ENCODE data around the gene MARCHF5.
A peak's percentile ranks its signal among the peaks of the same experiment; 100 is the strongest.

MARCHF5 gene

DNA sequence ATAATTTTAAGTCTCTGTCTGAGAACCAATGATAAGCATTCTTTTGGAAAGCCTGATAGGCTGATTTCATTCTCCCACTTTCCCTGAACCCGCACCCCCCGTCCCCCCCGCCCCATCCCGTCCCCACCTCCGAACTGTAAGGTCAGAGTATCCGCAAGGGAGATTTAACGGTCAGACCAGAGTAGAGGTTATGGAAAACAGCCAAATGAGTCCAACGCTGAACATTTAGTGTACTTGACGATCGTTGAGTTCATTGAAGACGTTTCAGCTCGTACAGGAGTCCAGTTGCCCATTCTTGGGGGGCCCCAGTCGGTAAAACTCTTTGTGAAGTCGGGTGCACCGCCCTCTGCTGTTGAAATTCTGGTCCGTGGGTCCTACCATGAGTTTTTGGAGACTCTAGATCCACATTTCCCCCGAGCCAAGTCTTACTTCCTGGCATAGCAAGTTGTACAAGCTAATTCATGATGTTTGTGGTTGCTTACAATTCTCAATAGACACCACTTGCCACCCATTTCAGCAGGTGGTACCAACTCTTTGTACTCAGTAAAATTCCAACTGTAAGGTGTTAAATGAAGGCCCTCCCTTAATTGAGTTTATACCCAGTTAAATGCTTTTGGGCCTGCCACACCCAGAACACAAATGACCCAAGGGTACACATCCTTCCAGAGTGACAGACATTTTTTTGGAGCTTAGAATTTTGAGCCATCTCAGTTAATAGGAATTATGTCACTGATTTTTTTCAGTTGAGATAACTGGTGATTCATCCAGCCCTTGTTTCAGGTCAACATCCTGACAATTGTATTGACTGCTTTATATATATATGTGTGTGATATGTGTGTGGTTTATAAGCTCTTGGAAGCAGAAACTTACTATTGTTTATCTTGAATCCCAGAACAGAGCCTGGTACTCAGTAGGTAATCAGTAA lies 1.2 kb downstream of the MARCHF5 start:
- Histone ChIP-seq H3K9ac (ENCODE audit: insufficient read length) (peak overlapping the region; percentile 85), H3K9me3 (ENCODE audit: low read depth, low read length) (no peaks in the 10 kb centered on the region), H3K36me3 (ENCODE audit: insufficient read depth, low read length) (peaks cover 4% of the 10 kb centered on the region; the same call in 1 of the 2 replicates), H3K4me3 (peak overlapping the region; percentile 87), H3K27ac (no peak overlapping the region)
- no peak for TF ChIP-seq POLR2AphosphoS5 (IDR thresholded peaks at IDR 0.05; ENCODE audit: borderline replicate concordance, low read depth, low read length)
- no peak for TF ChIP-seq EZH2 (IDR thresholded peaks at IDR 0.05)
- TF ChIP-seq FOXP2 (optimal IDR thresholded peaks at IDR 0.05; ENCODE audit: control extremely low read depth, extremely low read length, insufficient read depth): no peak
- DNase-seq (ENCODE audit: low read depth, low spot score): no peak

DNA sequence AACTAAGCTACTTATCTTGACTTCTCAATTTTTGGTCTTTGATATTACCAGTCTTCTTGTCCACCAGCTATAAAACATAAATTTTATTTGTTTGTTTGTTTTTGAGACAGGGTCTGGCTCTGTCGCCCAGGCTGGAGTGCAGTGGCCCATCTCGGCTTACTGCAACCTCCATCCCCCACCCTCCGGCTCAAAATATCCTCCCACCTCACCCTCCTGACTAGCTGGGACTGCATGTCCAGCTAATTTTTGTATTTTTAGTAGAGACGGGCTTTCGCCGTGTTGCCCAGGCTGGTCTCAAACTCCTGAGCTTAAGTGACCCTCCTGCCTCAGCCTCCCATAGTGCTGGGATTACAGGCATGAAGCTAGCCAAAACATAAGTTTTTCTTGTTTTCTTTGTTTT lies 7.5 kb downstream of the MARCHF5 start:
- no peaks in the 10 kb centered on the region for H3K9me3 ChIP-seq (ENCODE audit: low read depth, low read length)
- TF ChIP-seq POLR2AphosphoS5 (IDR thresholded peaks at IDR 0.05; ENCODE audit: borderline replicate concordance, low read depth, low read length): no peak
- no peak for TF ChIP-seq EZH2 (IDR thresholded peaks at IDR 0.05)
- TF ChIP-seq FOXP2 (optimal IDR thresholded peaks at IDR 0.05; ENCODE audit: control extremely low read depth, extremely low read length, insufficient read depth): no peak
- no peak overlapping the region for H3K9ac ChIP-seq (ENCODE audit: insufficient read length)
- H3K27ac ChIP-seq: no peak overlapping the region
- no peak overlapping the region for H3K4me3 ChIP-seq
- no peak for DNase-seq (ENCODE audit: low read depth, low spot score)
- no peaks in the 10 kb centered on the region; the same call in 1 of the 2 replicates for H3K36me3 ChIP-seq (ENCODE audit: insufficient read depth, low read length)

DNA sequence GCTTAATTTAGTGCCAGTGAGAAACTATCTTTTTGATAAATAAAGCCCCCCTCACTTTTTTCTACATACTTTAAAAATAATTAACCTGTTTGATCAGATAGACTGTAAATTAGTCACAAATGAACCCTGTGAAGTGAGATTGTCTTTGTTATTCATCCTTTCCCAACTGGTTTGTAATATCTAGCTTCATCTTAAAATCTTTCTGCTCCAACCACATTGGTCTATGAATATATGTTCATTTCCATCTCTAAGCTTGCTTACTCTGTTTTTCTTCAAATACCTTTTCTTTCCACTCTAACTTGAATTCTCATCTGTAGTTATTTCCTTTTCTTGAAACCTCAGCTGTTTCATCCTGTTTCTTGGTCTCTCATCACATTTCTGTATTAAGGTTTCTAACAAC lies 12.1 kb downstream of the MARCHF5 start:
- Histone ChIP-seq H3K36me3 (ENCODE audit: insufficient read depth, low read length) (no peaks in the 10 kb centered on the region; the same call in 1 of the 2 replicates), H3K27ac (no peak overlapping the region), H3K9me3 (ENCODE audit: low read depth, low read length) (no peaks in the 10 kb centered on the region), H3K4me3 (no peak overlapping the region), H3K9ac (ENCODE audit: insufficient read length) (no peak overlapping the region)
- TF ChIP-seq EZH2 (IDR thresholded peaks at IDR 0.05): no peak
- TF ChIP-seq FOXP2 (optimal IDR thresholded peaks at IDR 0.05; ENCODE audit: control extremely low read depth, extremely low read length, insufficient read depth): no peak
- no peak for TF ChIP-seq POLR2AphosphoS5 (IDR thresholded peaks at IDR 0.05; ENCODE audit: borderline replicate concordance, low read depth, low read length)
- DNase-seq (ENCODE audit: low read depth, low spot score): no peak

DNA sequence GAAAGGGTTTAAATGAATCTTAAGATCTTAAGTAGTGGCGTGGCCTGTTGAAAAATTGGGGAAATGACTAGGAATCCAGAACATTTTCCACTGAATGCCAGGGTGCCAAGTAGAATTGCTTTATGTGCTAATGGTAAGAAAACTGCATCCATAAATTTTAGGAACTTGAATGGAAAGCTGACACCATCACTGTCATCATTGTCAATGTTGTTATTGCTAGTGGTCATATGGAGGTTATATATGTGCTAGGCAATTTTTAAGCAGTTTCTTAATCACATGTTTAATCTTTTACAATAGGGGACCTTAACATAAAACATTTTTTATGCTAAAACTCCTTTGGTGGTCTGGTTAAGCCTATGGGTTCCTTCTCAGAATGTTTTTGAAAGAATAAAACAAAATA lies 13.1 kb downstream of the MARCHF5 start:
- no peak for TF ChIP-seq FOXP2 (optimal IDR thresholded peaks at IDR 0.05; ENCODE audit: control extremely low read depth, extremely low read length, insufficient read depth)
- no peak for TF ChIP-seq EZH2 (IDR thresholded peaks at IDR 0.05)
- TF ChIP-seq POLR2AphosphoS5 (IDR thresholded peaks at IDR 0.05; ENCODE audit: borderline replicate concordance, low read depth, low read length): no peak
- no peak for DNase-seq (ENCODE audit: low read depth, low spot score)
- Histone ChIP-seq H3K9ac (ENCODE audit: insufficient read length) (no peak overlapping the region), H3K36me3 (ENCODE audit: insufficient read depth, low read length) (no peaks in the 10 kb centered on the region; the same call in 1 of the 2 replicates), H3K4me3 (no peak overlapping the region), H3K27ac (no peak overlapping the region), H3K9me3 (ENCODE audit: low read depth, low read length) (no peaks in the 10 kb centered on the region)

DNA sequence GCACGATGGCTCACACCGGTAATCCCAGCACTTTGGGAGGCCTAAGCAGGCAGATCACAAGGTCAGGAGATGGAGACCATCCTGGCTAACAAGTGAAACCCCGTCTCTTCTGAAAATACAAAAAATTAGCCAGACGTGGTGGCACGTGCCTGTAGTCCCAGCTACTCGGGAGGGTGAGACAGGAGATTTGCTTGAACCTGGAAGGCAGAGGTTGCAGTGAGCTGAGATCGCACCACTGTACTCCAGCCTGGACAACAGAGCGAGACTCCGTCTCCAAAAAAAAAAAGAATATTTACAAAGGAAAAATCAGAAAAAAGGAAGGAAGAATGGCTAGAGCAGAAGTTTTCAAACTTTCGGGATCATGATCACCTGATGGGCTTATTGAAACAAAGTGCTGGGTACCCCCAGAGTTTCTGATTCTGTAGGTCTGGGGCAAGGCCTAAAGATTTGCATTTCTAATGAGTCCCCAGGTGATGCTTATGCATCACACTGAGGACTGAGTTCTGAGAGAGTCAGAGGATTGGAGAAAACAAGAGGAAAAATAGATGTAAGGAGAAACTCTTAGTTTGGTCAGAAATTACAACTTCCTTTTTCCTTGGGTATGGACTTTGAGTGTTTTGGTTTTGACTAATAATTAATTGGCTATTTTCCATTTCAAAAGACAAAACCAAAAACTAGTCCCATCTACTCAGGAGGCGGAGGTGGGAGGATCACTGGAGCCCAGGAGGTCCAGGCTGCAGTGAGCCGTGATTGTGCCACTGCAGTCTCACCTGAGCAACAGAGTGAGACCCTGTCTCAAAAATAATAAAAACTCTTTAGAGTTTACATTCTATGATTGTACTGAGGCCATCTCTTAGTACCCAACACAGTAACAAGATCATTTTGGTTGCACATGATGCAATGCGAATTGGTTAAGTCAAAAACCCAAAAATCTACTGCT lies 14.4 kb downstream of the MARCHF5 start:
- Histone ChIP-seq H3K9me3 (ENCODE audit: low read depth, low read length) (no peaks in the 10 kb centered on the region), H3K36me3 (ENCODE audit: insufficient read depth, low read length) (no peaks in the 10 kb centered on the region; the same call in 1 of the 2 replicates), H3K27ac (no peak overlapping the region), H3K4me3 (no peak overlapping the region), H3K9ac (ENCODE audit: insufficient read length) (no peak overlapping the region)
- TF ChIP-seq POLR2AphosphoS5 (IDR thresholded peaks at IDR 0.05; ENCODE audit: borderline replicate concordance, low read depth, low read length) (no peak), FOXP2 (optimal IDR thresholded peaks at IDR 0.05; ENCODE audit: control extremely low read depth, extremely low read length, insufficient read depth) (no peak), EZH2 (IDR thresholded peaks at IDR 0.05) (no peak)
- DNase-seq (ENCODE audit: low read depth, low spot score): no peak

DNA sequence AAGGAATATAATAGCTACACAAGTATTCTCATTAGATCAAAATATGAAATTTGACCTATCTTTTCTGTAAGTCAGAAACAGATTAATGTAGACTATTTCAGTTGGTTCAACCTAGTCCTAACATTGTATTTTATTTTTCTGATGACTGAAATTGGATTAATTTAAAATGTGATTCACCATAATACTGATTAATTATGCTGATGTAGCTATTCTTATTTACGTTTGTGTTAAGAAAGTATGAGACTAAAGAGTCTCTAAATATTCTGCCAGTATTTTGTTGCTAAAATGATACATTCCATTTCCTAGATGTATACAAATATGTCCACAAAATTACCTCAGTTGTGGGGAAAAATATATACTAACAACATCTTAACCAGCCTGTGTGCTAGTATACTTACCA lies 18.3 kb downstream of the MARCHF5 start:
- H3K9ac ChIP-seq (ENCODE audit: insufficient read length): no peak overlapping the region
- no peaks in the 10 kb centered on the region for H3K9me3 ChIP-seq (ENCODE audit: low read depth, low read length)
- DNase-seq (ENCODE audit: low read depth, low spot score): no peak
- TF ChIP-seq EZH2 (IDR thresholded peaks at IDR 0.05) (no peak), FOXP2 (optimal IDR thresholded peaks at IDR 0.05; ENCODE audit: control extremely low read depth, extremely low read length, insufficient read depth) (no peak), POLR2AphosphoS5 (IDR thresholded peaks at IDR 0.05; ENCODE audit: borderline replicate concordance, low read depth, low read length) (no peak)
- no peak overlapping the region for H3K4me3 ChIP-seq
- no peaks in the 10 kb centered on the region; the same call in none of the 2 replicates for H3K36me3 ChIP-seq (ENCODE audit: insufficient read depth, low read length)
- no peak overlapping the region for H3K27ac ChIP-seq

DNA sequence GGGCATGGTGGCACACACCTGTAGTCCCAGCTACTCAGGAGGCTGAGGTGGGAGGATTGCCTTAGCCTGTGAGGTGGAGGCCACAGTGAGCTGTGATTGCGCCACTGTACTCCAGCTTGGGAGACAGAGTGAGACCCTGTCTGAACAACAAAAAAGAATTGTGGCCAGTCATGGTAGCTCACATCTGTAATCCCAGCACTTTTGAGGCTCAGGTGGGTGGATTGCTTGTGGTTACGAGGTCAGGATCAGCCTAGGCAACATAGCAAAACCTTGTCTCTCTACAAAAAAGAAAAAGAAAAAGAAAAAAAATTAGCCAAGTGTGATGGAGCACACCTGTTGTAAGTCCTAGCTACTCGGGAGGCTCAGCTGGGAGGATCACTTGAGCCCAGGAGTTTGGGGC lies 22.8 kb downstream of the MARCHF5 start:
- Histone ChIP-seq H3K9ac (ENCODE audit: insufficient read length) (no peak overlapping the region), H3K36me3 (ENCODE audit: insufficient read depth, low read length) (no peaks in the 10 kb centered on the region; the same call in none of the 2 replicates), H3K9me3 (ENCODE audit: low read depth, low read length) (no peaks in the 10 kb centered on the region), H3K27ac (no peak overlapping the region), H3K4me3 (no peak overlapping the region)
- TF ChIP-seq POLR2AphosphoS5 (IDR thresholded peaks at IDR 0.05; ENCODE audit: borderline replicate concordance, low read depth, low read length) (no peak), EZH2 (IDR thresholded peaks at IDR 0.05) (no peak), FOXP2 (optimal IDR thresholded peaks at IDR 0.05; ENCODE audit: control extremely low read depth, extremely low read length, insufficient read depth) (no peak)
- no peak for DNase-seq (ENCODE audit: low read depth, low spot score)

DNA sequence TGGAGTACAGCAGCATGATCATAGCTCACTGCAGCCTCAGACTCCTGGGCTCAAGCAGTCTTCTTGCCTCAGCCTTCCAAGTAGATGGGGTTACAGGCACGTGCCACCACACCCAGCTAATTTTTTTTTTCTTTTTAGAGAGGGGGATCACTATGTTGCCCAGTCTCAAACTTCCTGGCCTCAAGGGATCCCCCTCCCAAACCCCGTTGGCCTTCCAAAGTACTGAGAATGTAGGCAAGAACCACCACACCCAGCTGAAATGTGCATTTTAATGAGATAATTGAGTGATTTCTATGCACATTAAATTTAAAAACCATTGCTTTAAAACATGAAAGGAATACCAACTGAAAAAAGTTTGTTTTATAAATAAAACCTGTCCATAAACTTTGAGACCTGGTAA lies 25.6 kb downstream of the MARCHF5 start:
- Histone ChIP-seq H3K9ac (ENCODE audit: insufficient read length) (no peak overlapping the region), H3K9me3 (ENCODE audit: low read depth, low read length) (no peaks in the 10 kb centered on the region), H3K27ac (no peak overlapping the region), H3K4me3 (no peak overlapping the region), H3K36me3 (ENCODE audit: insufficient read depth, low read length) (peaks cover 5% of the 10 kb centered on the region)
- TF ChIP-seq FOXP2 (optimal IDR thresholded peaks at IDR 0.05; ENCODE audit: control extremely low read depth, extremely low read length, insufficient read depth): no peak
- TF ChIP-seq EZH2 (IDR thresholded peaks at IDR 0.05): no peak
- TF ChIP-seq POLR2AphosphoS5 (IDR thresholded peaks at IDR 0.05; ENCODE audit: borderline replicate concordance, low read depth, low read length): no peak
- no peak for DNase-seq (ENCODE audit: low read depth, low spot score)
